GM12878 (cell line): ENCODE measurements around the gene PDE6A.

Experiments
- CTCF ChIP-seq, 3 experiments: IDR thresholded peaks in 2 of 3; conservative IDR thresholded peaks in 1 of 3; 2 replicates each; pipeline ENCODE4 v1.5.1; 2011; ENCODE audit warnings: low read depth in 3 of 3, low read length in 3 of 3, mild to moderate bottlenecking in 3 of 3, control low read depth in 2 of 3, moderate library complexity in 2 of 3, inconsistent platforms in 1 of 3, mixed read lengths in 1 of 3; ENCODE audit not compliant: control insufficient read depth in 2 of 3, insufficient read depth in 1 of 3; ENCODE audit errors: extremely low read depth in 1 of 3
- EP300 ChIP-seq, 2 experiments: fragments of 150-350 bp in 1 of 2; IDR thresholded peaks; 2 replicates each; pipeline ENCODE4 v1.6.1; 2011 to 2012; ENCODE audit warnings: low read depth in 2 of 2, low read length in 2 of 2, borderline replicate concordance in 1 of 2, improper control_type of control experiment in 1 of 2, inconsistent platforms in 1 of 2; ENCODE audit not compliant: control insufficient read depth in 1 of 2
- EZH2 ChIP-seq: IDR thresholded peaks from 2 replicates; pipeline ENCODE4 v1.6.1; 2012; ENCODE audit warnings: low read depth, mild to moderate bottlenecking, control low read depth, inconsistent platforms, low read length, borderline replicate concordance; ENCODE audit not compliant: control insufficient read depth
- GABPA ChIP-seq: IDR thresholded peaks from 2 replicates; pipeline ENCODE4 v1.6.1; 2014; ENCODE audit warnings: antibody characterized with exemption, low read depth, mild to moderate bottlenecking, inconsistent platforms
- JUND ChIP-seq: IDR thresholded peaks from 2 replicates; pipeline ENCODE4 v1.6.1; 2012; ENCODE audit warnings: low read depth, mild to moderate bottlenecking, low read length, improper control_type of control experiment, moderate library complexity
- KDM1A ChIP-seq: fragments of 200-600 bp; sonication (generic); IDR thresholded peaks from 2 replicates; pipeline ENCODE4 v1.6.1; 2016; ENCODE audit warnings: borderline replicate concordance
- NFIC ChIP-seq: IDR thresholded peaks from 2 replicates; pipeline ENCODE4 v1.6.1; 2012; ENCODE audit warnings: low read depth, mild to moderate bottlenecking, inconsistent platforms, low read length, moderate library complexity
- POLR2AphosphoS5 ChIP-seq: IDR thresholded peaks from 2 replicates; pipeline ENCODE4 v1.6.1; 2011; ENCODE audit warnings: mild to moderate bottlenecking, low read length, inconsistent platforms
- RAD51 ChIP-seq: fragments of 450-650 bp; IDR thresholded peaks from 2 replicates; pipeline ENCODE4 v1.6.1; 2016; ENCODE audit warnings: moderate library complexity, mild to moderate bottlenecking, inconsistent platforms
- SREBF1 ChIP-seq: IDR thresholded peaks from 2 replicates; pipeline ENCODE4 v1.6.1; 2012; ENCODE audit warnings: mild to moderate bottlenecking, low read length
- TF ChIP-seq, protein P1 (sequence below): IDR thresholded peaks from 2 replicates; pipeline ENCODE4 v1.6.1; 2012; ENCODE audit warnings: low read depth, low read length, improper control_type of control experiment
- TF ChIP-seq, protein P2 (sequence below): fragments of 450-650 bp; IDR thresholded peaks from 2 replicates; pipeline ENCODE4 v1.6.1; 2016; ENCODE audit warnings: mild to moderate bottlenecking, moderate library complexity, borderline replicate concordance

DNA sequence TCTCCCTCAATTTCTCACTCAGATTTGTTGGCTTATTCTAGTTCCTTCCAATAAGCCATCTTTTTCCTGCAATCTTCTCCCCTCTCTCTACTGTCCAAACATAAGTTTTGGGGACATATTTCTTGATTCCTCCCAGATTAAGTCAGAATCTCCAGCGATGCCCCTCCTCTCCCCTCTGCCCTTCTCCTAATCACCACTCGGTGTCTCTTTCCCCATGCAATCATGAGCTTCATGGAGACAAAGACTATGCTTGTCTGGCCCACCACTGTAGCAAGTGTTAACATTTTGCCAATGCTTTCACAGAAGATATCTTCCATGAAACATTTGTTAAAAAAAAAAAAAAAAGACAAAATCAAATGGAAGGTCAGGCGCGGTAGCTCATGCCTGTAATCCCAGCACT lies 42.4 kb downstream of the PDE6A start:
- TF ChIP-seq POLR2AphosphoS5 (no peak), NFIC (no peak), GABPA (no peak), CTCF (IDR thresholded peaks at IDR 0.05 in 2 of 3, conservative IDR thresholded peaks at IDR 0.05 in 1 of 3; ENCODE audit: control insufficient read depth in 2 of 3, extremely low read depth in 1 of 3, insufficient read depth in 1 of 3, low read depth in 3 of 3, low read length in 3 of 3) (no peak), RAD51 (no peak), JUND (no peak), SREBF1 (no peak), KDM1A (no peak), EP300 (IDR thresholded peaks at IDR 0.05; ENCODE audit: borderline replicate concordance in 1 of 2, control insufficient read depth in 1 of 2, low read depth in 2 of 2, low read length in 2 of 2) (no peak), EZH2 (no peak)
- TF ChIP-seq, protein P1, sequence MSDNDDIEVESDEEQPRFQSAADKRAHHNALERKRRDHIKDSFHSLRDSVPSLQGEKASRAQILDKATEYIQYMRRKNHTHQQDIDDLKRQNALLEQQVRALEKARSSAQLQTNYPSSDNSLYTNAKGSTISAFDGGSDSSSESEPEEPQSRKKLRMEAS: no peak
- TF ChIP-seq, protein P2, sequence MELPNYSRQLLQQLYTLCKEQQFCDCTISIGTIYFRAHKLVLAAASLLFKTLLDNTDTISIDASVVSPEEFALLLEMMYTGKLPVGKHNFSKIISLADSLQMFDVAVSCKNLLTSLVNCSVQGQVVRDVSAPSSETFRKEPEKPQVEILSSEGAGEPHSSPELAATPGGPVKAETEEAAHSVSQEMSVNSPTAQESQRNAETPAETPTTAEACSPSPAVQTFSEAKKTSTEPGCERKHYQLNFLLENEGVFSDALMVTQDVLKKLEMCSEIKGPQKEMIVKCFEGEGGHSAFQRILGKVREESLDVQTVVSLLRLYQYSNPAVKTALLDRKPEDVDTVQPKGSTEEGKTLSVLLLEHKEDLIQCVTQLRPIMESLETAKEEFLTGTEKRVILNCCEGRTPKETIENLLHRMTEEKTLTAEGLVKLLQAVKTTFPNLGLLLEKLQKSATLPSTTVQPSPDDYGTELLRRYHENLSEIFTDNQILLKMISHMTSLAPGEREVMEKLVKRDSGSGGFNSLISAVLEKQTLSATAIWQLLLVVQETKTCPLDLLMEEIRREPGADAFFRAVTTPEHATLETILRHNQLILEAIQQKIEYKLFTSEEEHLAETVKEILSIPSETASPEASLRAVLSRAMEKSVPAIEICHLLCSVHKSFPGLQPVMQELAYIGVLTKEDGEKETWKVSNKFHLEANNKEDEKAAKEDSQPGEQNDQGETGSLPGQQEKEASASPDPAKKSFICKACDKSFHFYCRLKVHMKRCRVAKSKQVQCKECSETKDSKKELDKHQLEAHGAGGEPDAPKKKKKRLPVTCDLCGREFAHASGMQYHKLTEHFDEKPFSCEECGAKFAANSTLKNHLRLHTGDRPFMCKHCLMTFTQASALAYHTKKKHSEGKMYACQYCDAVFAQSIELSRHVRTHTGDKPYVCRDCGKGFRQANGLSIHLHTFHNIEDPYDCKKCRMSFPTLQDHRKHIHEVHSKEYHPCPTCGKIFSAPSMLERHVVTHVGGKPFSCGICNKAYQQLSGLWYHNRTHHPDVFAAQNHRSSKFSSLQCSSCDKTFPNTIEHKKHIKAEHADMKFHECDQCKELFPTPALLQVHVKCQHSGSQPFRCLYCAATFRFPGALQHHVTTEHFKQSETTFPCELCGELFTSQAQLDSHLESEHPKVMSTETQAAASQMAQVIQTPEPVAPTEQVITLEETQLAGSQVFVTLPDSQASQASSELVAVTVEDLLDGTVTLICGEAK: no peak
